Right lobe of liver (tissue), 4 donors: ENCODE measurements around the gene SETX.

Experiments
- CTCF ChIP-seq, 4 donors: fragments of 200-600 bp in 3 of 4; fragments of 450-650 bp in 1 of 4; IDR thresholded peaks; one replicate each; pipeline versions ENCODE4 v1.5.1 to v1.8.0; 2016 to 2022; ENCODE audit warnings: antibody characterized with exemption in 4 of 4, mild to moderate bottlenecking in 2 of 4
- POLR2A ChIP-seq: fragments of 450-650 bp; IDR thresholded peaks from one replicate; pipeline ENCODE4 v1.6.1; 2017; ENCODE audit warnings: antibody characterized with exemption, mild to moderate bottlenecking
- donor health status: DM: no; HTN: no; CAD: no.
- donor health status: DM: no; HTN: no; CAD: no.
- donor health status: DM: no; HTN: yes; CAD: no.

GRCh38 chr9:132367613-132368313 is 13.0 kb upstream of the SETX start:
- TF ChIP-seq CTCF (IDR thresholded peaks at IDR 0.05) (no peak), POLR2A (no peak)
